ENCODE measurements around the gene FTCD. TPM values are rescaled to one million over a fixed set of nuclear protein-coding genes. Genes with fewer than 3 reads are reported as not detected.

FTCD gene
- total and polyA plus RNA-seq, 2 of the 8 experiments (the other 6 are each of a cell fraction or from before 2014, with no cell fraction given), result 3.3 to 4.9 TPM

DNA sequence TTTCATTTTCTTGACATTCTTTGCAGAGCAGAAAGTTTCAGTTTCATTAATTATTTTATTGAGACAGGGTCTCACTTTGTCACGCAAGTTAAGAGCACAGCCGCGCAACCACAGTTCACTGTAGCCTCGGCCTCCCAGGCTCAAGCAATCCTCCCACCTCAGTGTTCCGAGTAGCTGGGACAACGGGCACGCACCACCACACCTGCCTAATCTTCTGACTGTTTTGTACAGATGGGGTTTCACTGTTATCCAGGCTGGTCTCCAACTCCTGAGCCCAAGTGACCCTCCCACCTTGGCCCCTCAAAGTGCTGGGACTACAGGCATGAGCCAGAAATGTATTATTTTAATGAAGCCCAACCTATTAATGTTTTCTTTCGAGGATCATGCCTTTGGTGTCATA lies 31.9 kb upstream of the FTCD start (continued):
- TF ChIP-seq CHD7 (IDR thresholded peaks at IDR 0.05; ENCODE audit: insufficient replicate concordance, low read length) (no peak), RBBP5 (IDR thresholded peaks at IDR 0.05; ENCODE audit: borderline replicate concordance, low read depth, low read length) (no peak)
- TF ChIP-seq, protein P1, sequence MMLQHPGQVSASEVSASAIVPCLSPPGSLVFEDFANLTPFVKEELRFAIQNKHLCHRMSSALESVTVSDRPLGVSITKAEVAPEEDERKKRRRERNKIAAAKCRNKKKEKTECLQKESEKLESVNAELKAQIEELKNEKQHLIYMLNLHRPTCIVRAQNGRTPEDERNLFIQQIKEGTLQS (IDR thresholded peaks at IDR 0.05; ENCODE audit: insufficient read depth, low read depth, low read length), result no peak

All from H1 (cell line).